ENCODE results near the gene GDPGP1. TPM values are rescaled to one million over a fixed set of nuclear protein-coding genes. Genes with fewer than 3 reads are reported as not detected.

Gene GDPGP1
- total RNA-seq, 3 donors from 2014 or later = 3.4 to 9.4 (median 7.5) TPM

DNA sequence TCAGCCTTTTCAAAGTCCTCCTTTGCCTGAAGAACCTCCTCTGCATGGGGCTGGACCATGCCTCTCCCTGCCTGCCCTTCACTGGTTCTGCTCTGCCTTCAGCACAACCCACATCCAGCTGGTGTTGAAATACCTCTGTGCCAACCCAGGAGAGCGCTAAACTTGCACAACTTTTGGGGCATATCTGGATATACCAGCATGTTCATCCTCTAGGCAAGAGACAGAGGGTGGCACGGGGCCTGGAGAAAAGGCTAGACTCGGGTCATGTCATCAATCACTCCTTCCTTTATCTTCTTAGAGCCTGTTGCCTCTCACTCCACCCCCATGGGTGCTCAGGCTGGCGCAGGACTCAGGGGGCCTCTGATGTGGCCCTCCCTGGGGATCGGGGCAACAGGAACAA lies 28.1 kb upstream of the GDPGP1 start:
- H3K27ac ChIP-seq = peak overlapping the region in 1 of 2 donors; percentile 8
- DNase-seq (ENCODE audit: low spot score in 2 of 2) = no peak
- H3K36me3 ChIP-seq = no peaks in the 10 kb centered on the region
- H3K4me3 ChIP-seq = no peak overlapping the region
- no peaks in the 10 kb centered on the region for H3K9me3 ChIP-seq
- intact Hi-C loops (cut with DNase I; ENCODE audit: low total_unique reads) = no loop called here
- H3K27me3 ChIP-seq = no peaks in the 10 kb centered on the region
- H3K4me1 ChIP-seq = peaks cover 5 to 7% of the 10 kb centered on the region in 2 donors
- TF ChIP-seq, protein P1, sequence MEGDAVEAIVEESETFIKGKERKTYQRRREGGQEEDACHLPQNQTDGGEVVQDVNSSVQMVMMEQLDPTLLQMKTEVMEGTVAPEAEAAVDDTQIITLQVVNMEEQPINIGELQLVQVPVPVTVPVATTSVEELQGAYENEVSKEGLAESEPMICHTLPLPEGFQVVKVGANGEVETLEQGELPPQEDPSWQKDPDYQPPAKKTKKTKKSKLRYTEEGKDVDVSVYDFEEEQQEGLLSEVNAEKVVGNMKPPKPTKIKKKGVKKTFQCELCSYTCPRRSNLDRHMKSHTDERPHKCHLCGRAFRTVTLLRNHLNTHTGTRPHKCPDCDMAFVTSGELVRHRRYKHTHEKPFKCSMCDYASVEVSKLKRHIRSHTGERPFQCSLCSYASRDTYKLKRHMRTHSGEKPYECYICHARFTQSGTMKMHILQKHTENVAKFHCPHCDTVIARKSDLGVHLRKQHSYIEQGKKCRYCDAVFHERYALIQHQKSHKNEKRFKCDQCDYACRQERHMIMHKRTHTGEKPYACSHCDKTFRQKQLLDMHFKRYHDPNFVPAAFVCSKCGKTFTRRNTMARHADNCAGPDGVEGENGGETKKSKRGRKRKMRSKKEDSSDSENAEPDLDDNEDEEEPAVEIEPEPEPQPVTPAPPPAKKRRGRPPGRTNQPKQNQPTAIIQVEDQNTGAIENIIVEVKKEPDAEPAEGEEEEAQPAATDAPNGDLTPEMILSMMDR (IDR thresholded peaks at IDR 0.05) = no peak
- TF ChIP-seq POLR2AphosphoS5 (IDR thresholded peaks at IDR 0.05) (no peak), POLR2A (IDR thresholded peaks at IDR 0.05) (no peak)

DNA sequence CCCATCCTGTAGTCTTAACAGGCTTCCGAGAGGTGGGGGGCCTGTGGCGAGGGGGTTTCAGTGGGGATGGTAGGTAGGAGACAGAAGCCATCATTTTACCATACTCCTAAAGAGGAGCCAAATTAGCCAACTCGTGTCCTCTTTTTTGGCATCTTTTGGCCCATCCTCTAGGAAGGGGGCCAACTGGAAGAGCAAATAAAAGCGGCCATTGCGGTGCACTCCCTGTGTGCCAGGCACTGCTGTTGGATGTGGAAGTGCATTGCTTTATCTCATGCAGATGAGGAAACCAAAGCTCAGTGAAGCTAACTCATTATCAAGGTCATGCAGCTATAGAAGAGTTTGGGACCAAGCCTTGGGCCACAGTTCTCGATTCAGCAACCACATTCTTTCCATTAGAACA lies 26.8 kb upstream of the GDPGP1 start:
- no peak for DNase-seq (ENCODE audit: low spot score in 2 of 2)
- TF ChIP-seq POLR2A (IDR thresholded peaks at IDR 0.05) (no peak), POLR2AphosphoS5 (IDR thresholded peaks at IDR 0.05) (no peak)
- TF ChIP-seq, protein P1 (IDR thresholded peaks at IDR 0.05) = no peak

DNA sequence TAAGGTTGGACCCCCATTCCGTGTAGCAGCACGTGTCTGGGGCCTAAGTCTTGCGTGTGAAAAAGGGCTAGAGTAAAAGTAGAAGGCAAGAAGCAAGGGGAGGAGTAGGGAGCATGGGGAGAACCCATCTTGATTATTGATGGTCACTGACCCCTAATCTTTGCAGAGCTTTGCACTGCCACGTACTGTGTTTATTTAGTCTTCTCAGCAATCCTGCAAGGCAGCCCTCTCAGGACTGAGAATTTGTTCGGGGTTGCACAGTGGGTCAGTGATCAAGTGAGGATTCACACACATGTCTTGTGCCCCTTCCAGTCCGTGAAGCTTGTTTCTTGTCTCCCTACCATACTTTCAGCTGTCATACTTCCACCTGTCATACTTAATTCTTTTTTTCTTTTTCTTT lies 25.7 kb upstream of the GDPGP1 start:
- intact Hi-C loops (cut with DNase I; ENCODE audit: low total_unique reads) = no loop called here
- peaks cover 0 to 11% of the 10 kb centered on the region in 2 donors for H3K4me1 ChIP-seq
- TF ChIP-seq POLR2AphosphoS5 (IDR thresholded peaks at IDR 0.05) (no peak), POLR2A (IDR thresholded peaks at IDR 0.05) (no peak)
- TF ChIP-seq, protein P1 (IDR thresholded peaks at IDR 0.05) = no peak
- H3K9me3 ChIP-seq = no peaks in the 10 kb centered on the region
- no peak overlapping the region for H3K4me3 ChIP-seq
- no peaks in the 10 kb centered on the region for H3K36me3 ChIP-seq
- H3K27me3 ChIP-seq = no peaks in the 10 kb centered on the region
- DNase-seq (ENCODE audit: low spot score in 2 of 2) = no peak
- no peak overlapping the region for H3K27ac ChIP-seq

More for the DNA sequence above, 26.8 kb upstream of the GDPGP1 start:
- no peak overlapping the region for H3K4me3 ChIP-seq
- peaks cover 3 to 4% of the 10 kb centered on the region in 2 donors for H3K4me1 ChIP-seq
- no peaks in the 10 kb centered on the region for H3K36me3 ChIP-seq
- H3K9me3 ChIP-seq = no peaks in the 10 kb centered on the region
- H3K27ac ChIP-seq = no peak overlapping the region
- H3K27me3 ChIP-seq = no peaks in the 10 kb centered on the region
- intact Hi-C loops (cut with DNase I; ENCODE audit: low total_unique reads) = no loop called here

DNA sequence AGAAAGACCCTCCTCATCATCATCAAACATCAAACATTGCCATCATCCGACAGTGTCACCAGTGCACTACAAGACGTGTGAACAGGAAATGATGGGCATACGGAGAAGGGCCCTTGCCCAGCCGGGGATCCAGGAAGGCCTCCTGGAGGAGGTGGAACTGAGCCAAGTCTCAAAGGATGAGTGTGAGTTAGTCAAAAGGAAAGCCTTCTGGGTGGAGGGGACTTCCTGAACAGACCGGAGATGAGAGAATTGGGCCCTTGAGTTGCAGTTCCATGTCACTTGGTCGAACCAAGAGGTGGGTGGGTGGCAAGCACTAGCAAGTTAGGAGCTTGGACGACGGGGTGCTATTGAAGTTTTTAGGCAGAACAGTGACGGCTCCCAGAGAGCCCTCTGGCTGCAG lies 24.4 kb upstream of the GDPGP1 start:
- Histone ChIP-seq H3K4me1 (peaks cover 0 to 12% of the 10 kb centered on the region in 2 donors), H3K9me3 (no peaks in the 10 kb centered on the region), H3K27ac (no peak overlapping the region), H3K36me3 (no peaks in the 10 kb centered on the region), H3K4me3 (no peak overlapping the region), H3K27me3 (no peaks in the 10 kb centered on the region)
- TF ChIP-seq POLR2AphosphoS5 (IDR thresholded peaks at IDR 0.05) (no peak), POLR2A (IDR thresholded peaks at IDR 0.05) (no peak)
- TF ChIP-seq, protein P1 (IDR thresholded peaks at IDR 0.05) = no peak
- intact Hi-C loops (cut with DNase I; ENCODE audit: low total_unique reads) = no loop called here
- no peak for DNase-seq (ENCODE audit: low spot score in 2 of 2)

DNA sequence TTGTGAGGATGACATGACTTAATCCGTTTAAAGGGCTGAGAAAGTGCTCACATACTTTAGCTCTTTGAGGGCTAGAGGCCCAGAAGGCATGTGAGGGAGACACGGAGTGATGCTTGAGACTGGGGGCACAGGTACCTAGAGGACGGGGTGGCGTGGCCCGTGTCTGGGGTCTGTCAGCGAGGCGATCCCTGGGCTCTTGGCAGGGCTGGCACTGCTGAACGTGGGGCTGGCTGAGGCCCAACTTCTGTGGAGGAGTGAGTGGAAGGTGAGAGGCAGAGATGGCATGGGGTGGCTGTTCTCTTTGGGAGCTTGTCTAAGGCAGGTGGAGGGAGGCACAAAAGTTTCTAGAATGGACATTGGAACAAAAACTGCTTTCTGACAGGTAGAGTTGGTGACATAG lies 23.4 kb upstream of the GDPGP1 start:
- no peaks in the 10 kb centered on the region for H3K36me3 ChIP-seq
- intact Hi-C loops (cut with DNase I; ENCODE audit: low total_unique reads) = loop anchor here (5.0 kb wide), 1 partner anchor 43 kb away; no protein-coding TSS in a partner anchor
- no peak for DNase-seq (ENCODE audit: low spot score in 2 of 2)
- TF ChIP-seq POLR2A (IDR thresholded peaks at IDR 0.05) (no peak), POLR2AphosphoS5 (IDR thresholded peaks at IDR 0.05) (no peak)
- TF ChIP-seq, protein P1 (IDR thresholded peaks at IDR 0.05) = no peak
- peak overlapping the region; percentile 57 to 76 for H3K27ac ChIP-seq
- no peak overlapping the region for H3K4me3 ChIP-seq
- H3K27me3 ChIP-seq = no peaks in the 10 kb centered on the region
- no peaks in the 10 kb centered on the region for H3K9me3 ChIP-seq
- H3K4me1 ChIP-seq = peaks cover 0 to 12% of the 10 kb centered on the region in 2 donors

Data from breast epithelium (tissue), 4 donors.